H9 (cell line): ENCODE data around the gene HOXD13. TPM values are rescaled to one million over a fixed set of nuclear protein-coding genes. Genes with fewer than 3 reads are reported as not detected.

Experiments used
- DNase-seq: peaks from one replicate; pipeline ENCODE4 v3.0.0-alpha.2; 2017
- H2AFZ ChIP-seq: one replicate; pipeline ENCODE4 v1.6.1; 2013; ENCODE audit warnings: mild to moderate bottlenecking, low read length, control low read depth, moderate library complexity
- H2AK5ac ChIP-seq: 2 replicates; pipeline ENCODE4 v1.6.1; 2013; ENCODE audit warnings: low read length, control low read depth, mixed read lengths; ENCODE audit not compliant: insufficient read length
- H2BK120ac ChIP-seq: one replicate; pipeline ENCODE4 v1.6.1; 2013; ENCODE audit warnings: low read depth, mild to moderate bottlenecking, low read length, control low read depth, inconsistent platforms; ENCODE audit not compliant: poor library complexity, severe bottlenecking
- H2BK12ac ChIP-seq: 2 replicates; pipeline ENCODE4 v1.6.1; 2013; ENCODE audit warnings: low read length, control low read depth, mixed read lengths, low read depth; ENCODE audit not compliant: insufficient read length
- H2BK15ac ChIP-seq: 2 replicates; pipeline ENCODE4 v1.6.1; 2013; ENCODE audit warnings: low read depth, low read length, control low read depth
- H2BK20ac ChIP-seq: one replicate; pipeline ENCODE4 v1.6.1; 2013; ENCODE audit warnings: low read depth, mild to moderate bottlenecking, low read length, control low read depth, inconsistent platforms; ENCODE audit not compliant: poor library complexity, severe bottlenecking
- H2BK5ac ChIP-seq: 2 replicates; pipeline ENCODE4 v1.6.1; 2013; ENCODE audit warnings: low read length, control low read depth, mixed read lengths; ENCODE audit not compliant: insufficient read length
- H3K14ac ChIP-seq: 2 replicates; pipeline ENCODE4 v1.6.1; 2013; ENCODE audit warnings: low read length, control low read depth; ENCODE audit not compliant: insufficient read depth
- H3K18ac ChIP-seq: 2 replicates; pipeline ENCODE4 v1.6.1; 2013; ENCODE audit warnings: low read depth, mild to moderate bottlenecking, mixed read lengths, low read length, control low read depth; ENCODE audit not compliant: insufficient read length
- H3K23ac ChIP-seq: 2 replicates; pipeline ENCODE4 v1.6.1; 2013; ENCODE audit warnings: low read length, control low read depth, mixed read lengths, low read depth; ENCODE audit not compliant: insufficient read length
- H3K23me2 ChIP-seq: 2 replicates; pipeline ENCODE4 v1.6.1; 2013; ENCODE audit warnings: low read depth, mild to moderate bottlenecking, mixed read lengths, low read length, control low read depth; ENCODE audit not compliant: insufficient read length, poor library complexity, severe bottlenecking
- H3K27ac ChIP-seq: 2 replicates; pipeline ENCODE4 v1.5.1; 2013; ENCODE audit warnings: low read length, control low read depth, mixed read lengths, low read depth; ENCODE audit not compliant: insufficient read length
- H3K27me3 ChIP-seq: 2 replicates; pipeline ENCODE4 v1.6.1; 2013; ENCODE audit warnings: low read length, control low read depth, inconsistent platforms; ENCODE audit not compliant: insufficient read depth
- H3K4ac ChIP-seq: 2 replicates; pipeline ENCODE4 v1.6.1; 2013; ENCODE audit warnings: low read depth, mild to moderate bottlenecking, control low read depth, inconsistent platforms, low read length, moderate library complexity
- H3K4me1 ChIP-seq: 2 replicates; pipeline ENCODE4 v1.6.1; 2013; ENCODE audit warnings: low read length, control low read depth, inconsistent platforms; ENCODE audit not compliant: insufficient read depth
- H3K4me2 ChIP-seq: 2 replicates; pipeline ENCODE4 v1.6.1; 2013; ENCODE audit warnings: low read length, control low read depth, mixed read lengths; ENCODE audit not compliant: insufficient read length, insufficient read depth
- H3K56ac ChIP-seq: 2 replicates; pipeline ENCODE4 v1.6.1; 2013; ENCODE audit warnings: low read depth, mild to moderate bottlenecking, mixed read lengths, low read length, control low read depth; ENCODE audit not compliant: insufficient read length
- H3K79me1 ChIP-seq: 2 replicates; pipeline ENCODE4 v1.6.1; 2013; ENCODE audit warnings: low read depth, mild to moderate bottlenecking, moderate library complexity, low read length, control low read depth, inconsistent platforms; ENCODE audit not compliant: insufficient read depth, poor library complexity, severe bottlenecking
- H3K79me2 ChIP-seq: 2 replicates; pipeline ENCODE4 v1.6.1; 2013; ENCODE audit warnings: low read length, control low read depth, inconsistent platforms; ENCODE audit not compliant: insufficient read depth
- H3K9ac ChIP-seq: 2 replicates; pipeline ENCODE4 v1.6.1; 2013; ENCODE audit warnings: low read length, control low read depth, mixed read lengths; ENCODE audit not compliant: insufficient read length; ENCODE audit errors: extremely low read depth
- H3K9me3 ChIP-seq: one replicate; pipeline ENCODE4 v1.6.1; 2013; ENCODE audit warnings: low read depth, low read length, inconsistent platforms; ENCODE audit not compliant: control insufficient read depth
- H3T11ph ChIP-seq: one replicate; pipeline ENCODE4 v1.6.1; 2013; ENCODE audit warnings: mild to moderate bottlenecking, low read length, control low read depth, inconsistent platforms
- H4K20me1 ChIP-seq: one replicate; pipeline ENCODE4 v1.6.1; 2013; ENCODE audit not compliant: control insufficient read depth, insufficient read length, insufficient read depth
- H4K5ac ChIP-seq: 2 replicates; pipeline ENCODE4 v1.6.1; 2013; ENCODE audit warnings: low read depth, mild to moderate bottlenecking, mixed read lengths, low read length, control low read depth; ENCODE audit not compliant: insufficient read length
- H4K8ac ChIP-seq: replicated peaks from 2 replicates; pipeline ENCODE4 v1.6.1; 2013; ENCODE audit warnings: low read length, control low read depth, mixed read lengths, low read depth; ENCODE audit not compliant: insufficient read length
- H4K91ac ChIP-seq: 2 replicates; pipeline ENCODE4 v1.6.1; 2013; ENCODE audit warnings: low read depth, mild to moderate bottlenecking, moderate library complexity, mixed read lengths, low read length, control low read depth; ENCODE audit not compliant: insufficient read length
- H3K27ac Mint-ChIP-seq, 3 experiments: 2 replicates in 2 of 3; 3 replicates in 1 of 3; pipeline ENCODE4 v1.8.0; 2020 to 2021; ENCODE audit warnings: mixed read lengths in 3 of 3, mild to moderate bottlenecking in 1 of 3, moderate library complexity in 1 of 3
- H3K27me3 Mint-ChIP-seq: 2 replicates; pipeline ENCODE4 v1.8.0; 2021; ENCODE audit warnings: low read depth, mild to moderate bottlenecking, moderate library complexity, mixed read lengths
- H3K36me3 Mint-ChIP-seq, 3 experiments: 2 replicates in 2 of 3; 3 replicates in 1 of 3; pipeline ENCODE4 v1.8.0; 2020 to 2021; ENCODE audit warnings: low read depth in 3 of 3, mixed read lengths in 3 of 3; ENCODE audit not compliant: insufficient read depth in 1 of 3
- H3K4me1 Mint-ChIP-seq, 2 experiments: 2 replicates each; pipeline ENCODE4 v1.8.0; 2020; ENCODE audit warnings: mixed read lengths in 2 of 2
- H3K4me3 Mint-ChIP-seq, 2 experiments: 2 replicates in 1 of 2; 3 replicates in 1 of 2; pipeline ENCODE4 v1.8.0; 2020 to 2021; ENCODE audit warnings: mild to moderate bottlenecking in 2 of 2, mixed read lengths in 2 of 2, moderate library complexity in 1 of 2
- H3K9me3 Mint-ChIP-seq, 2 experiments: 2 replicates in 1 of 2; 3 replicates in 1 of 2; pipeline ENCODE4 v1.8.0; 2020; ENCODE audit warnings: mild to moderate bottlenecking in 2 of 2, mixed read lengths in 2 of 2, moderate library complexity in 1 of 2
- WGBS: extraction: QIAGEN DNeasy Blood & Tissue Kit; methylation state at CpG from one replicate; pipeline ENCODE4 v1.1.7; 2013; ENCODE audit warnings: missing lambda C conversion rate, low lambda C conversion rate, mixed read lengths; ENCODE audit not compliant: insufficient read length; ENCODE audit errors: extremely low coverage; 5-methylcytosine and 5-hydroxymethylcytosine counted together
- total RNA-seq: library from RNA; stranded (reverse); gene quantifications from 2 replicates; pipeline ENCODE4 v1.2.1, GENCODE V29; 2021
- TF ChIP-seq, protein P1 (sequence below): fragments of 200-600 bp; sonication (generic); conservative IDR thresholded peaks from 3 replicates; pipeline ENCODE4 v1.8.0; 2021; ENCODE audit warnings: antibody characterized with exemption, mild to moderate bottlenecking

The HOXD13 gene
- total RNA-seq, 1 experiment from 2014 or later = not detected

DNA sequence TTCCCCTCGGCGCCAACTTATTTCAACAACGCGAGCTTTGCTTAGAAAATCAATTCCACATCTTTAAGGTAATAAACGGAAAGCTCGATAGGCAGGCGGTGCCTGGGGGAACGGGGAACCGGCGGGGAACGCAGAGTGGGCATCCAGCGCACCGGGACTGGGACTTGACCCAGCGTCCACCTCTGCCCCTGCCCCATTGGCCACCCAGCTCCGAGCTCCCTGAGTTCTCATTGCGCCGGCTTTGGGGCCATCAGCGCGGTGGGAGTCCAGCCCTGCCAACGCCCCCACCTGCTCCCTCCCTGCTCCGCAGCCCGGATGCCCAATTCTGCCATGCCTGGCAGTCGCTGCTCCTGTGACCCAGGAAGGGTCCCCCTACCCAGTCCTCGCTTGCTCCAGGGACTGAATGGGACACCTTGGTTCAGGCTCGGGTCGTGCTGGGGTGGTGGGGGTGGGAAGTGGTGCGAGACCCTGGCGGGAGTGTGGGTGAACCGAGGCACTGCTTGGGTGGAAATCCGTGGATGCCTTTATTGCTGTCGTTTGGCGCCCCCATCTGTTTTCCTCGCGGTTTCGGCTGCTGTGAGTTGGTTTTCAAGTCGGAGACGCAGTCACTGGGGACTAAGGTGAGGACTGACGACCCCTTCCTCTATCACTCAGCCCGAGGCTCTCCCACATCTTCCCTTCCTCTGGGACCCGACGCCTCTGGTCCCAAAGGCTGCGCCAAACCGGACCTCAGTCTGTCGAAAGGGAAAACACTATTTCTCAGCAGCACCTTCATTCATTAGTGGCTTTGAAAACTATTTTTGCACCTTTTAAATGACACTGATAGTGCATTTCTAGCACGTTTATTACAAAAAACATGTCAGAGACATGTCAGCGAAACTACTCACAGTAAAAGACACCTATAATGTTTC lies 6.4 kb upstream of the HOXD13 start:
- H3K79me2 ChIP-seq = no peaks in the 10 kb centered on the region
- no peaks in the 10 kb centered on the region for H3K4me1 ChIP-seq
- peaks cover 7 to 15% of the 10 kb centered on the region in 2 experiments for H3K9me3 Mint-ChIP-seq
- H2BK12ac ChIP-seq = no peak overlapping the region
- no peak overlapping the region for H4K5ac ChIP-seq
- H2AK5ac ChIP-seq = no peak overlapping the region
- H3K4ac ChIP-seq = no peak overlapping the region
- H3K23ac ChIP-seq = no peak overlapping the region
- TF ChIP-seq, protein P1, sequence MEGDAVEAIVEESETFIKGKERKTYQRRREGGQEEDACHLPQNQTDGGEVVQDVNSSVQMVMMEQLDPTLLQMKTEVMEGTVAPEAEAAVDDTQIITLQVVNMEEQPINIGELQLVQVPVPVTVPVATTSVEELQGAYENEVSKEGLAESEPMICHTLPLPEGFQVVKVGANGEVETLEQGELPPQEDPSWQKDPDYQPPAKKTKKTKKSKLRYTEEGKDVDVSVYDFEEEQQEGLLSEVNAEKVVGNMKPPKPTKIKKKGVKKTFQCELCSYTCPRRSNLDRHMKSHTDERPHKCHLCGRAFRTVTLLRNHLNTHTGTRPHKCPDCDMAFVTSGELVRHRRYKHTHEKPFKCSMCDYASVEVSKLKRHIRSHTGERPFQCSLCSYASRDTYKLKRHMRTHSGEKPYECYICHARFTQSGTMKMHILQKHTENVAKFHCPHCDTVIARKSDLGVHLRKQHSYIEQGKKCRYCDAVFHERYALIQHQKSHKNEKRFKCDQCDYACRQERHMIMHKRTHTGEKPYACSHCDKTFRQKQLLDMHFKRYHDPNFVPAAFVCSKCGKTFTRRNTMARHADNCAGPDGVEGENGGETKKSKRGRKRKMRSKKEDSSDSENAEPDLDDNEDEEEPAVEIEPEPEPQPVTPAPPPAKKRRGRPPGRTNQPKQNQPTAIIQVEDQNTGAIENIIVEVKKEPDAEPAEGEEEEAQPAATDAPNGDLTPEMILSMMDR = peak; percentile 74
- peak; percentile 74 for DNase-seq
- no peak overlapping the region for H3T11ph ChIP-seq
- no peak overlapping the region for H2BK15ac ChIP-seq
- H3K27ac Mint-ChIP-seq = no peak overlapping the region
- H2BK120ac ChIP-seq = no peak overlapping the region
- no peak overlapping the region for H2BK5ac ChIP-seq
- no peak overlapping the region for H4K8ac ChIP-seq
- peak overlapping the region; percentile 36 for H3K4me2 ChIP-seq
- H4K91ac ChIP-seq = no peak overlapping the region
- no peak overlapping the region for H2BK20ac ChIP-seq
- no peaks in the 10 kb centered on the region for H3K36me3 Mint-ChIP-seq
- H3K23me2 ChIP-seq = no peaks in the 10 kb centered on the region
- H3K18ac ChIP-seq = no peak overlapping the region
- peaks cover 14 to 33% of the 10 kb centered on the region in 2 experiments for H3K4me1 Mint-ChIP-seq
- no peaks in the 10 kb centered on the region for H3K9me3 ChIP-seq
- H3K27ac ChIP-seq = no peak overlapping the region
- H4K20me1 ChIP-seq = no peaks in the 10 kb centered on the region
- no peaks in the 10 kb centered on the region for H3K79me1 ChIP-seq
- no CpG with 5 or more reads among the region's 46 CpGs for WGBS
- H3K27me3 Mint-ChIP-seq = peaks cover 100% of the 10 kb centered on the region
- H3K4me3 Mint-ChIP-seq = peak overlapping the region in 1 of 2 experiments; percentile 68; a peak in 2 of 5 replicates
- H3K14ac ChIP-seq = no peak overlapping the region
- no peak overlapping the region for H3K56ac ChIP-seq
- peaks cover 100% of the 10 kb centered on the region for H3K27me3 ChIP-seq
- H2AFZ ChIP-seq = no peak overlapping the region
- no peak overlapping the region for H3K9ac ChIP-seq
